Ramos (cell line): ENCODE results near the gene SRPRA.

Experiments used
- in situ Hi-C: fragments of 300-500 bp; cut with MboI; formaldehyde crosslinking; loops from one replicate; pipeline ENCODE4 v1.14.3; 2022; ENCODE audit warnings: low sequenced_read_pairs; ENCODE audit not compliant: unreplicated experiment

The SRPRA gene

DNA sequence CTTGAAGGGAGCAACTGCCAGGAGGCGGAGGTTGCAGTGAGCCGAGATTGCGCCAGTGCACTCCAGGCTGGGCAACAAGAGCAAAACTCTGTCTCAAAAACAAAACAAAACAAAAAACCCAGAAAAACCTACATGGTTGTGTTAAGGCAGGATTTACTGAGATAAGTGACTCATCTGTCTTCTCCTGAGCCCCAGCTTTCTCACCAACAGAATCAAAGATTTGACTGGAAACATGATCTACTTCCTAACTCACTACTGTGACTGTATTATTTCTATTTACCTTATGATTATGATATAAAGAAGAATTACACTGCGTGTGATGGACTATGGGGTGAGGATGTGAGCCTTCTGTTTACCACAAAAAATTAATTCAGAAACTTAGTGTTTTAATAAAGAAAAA is 35.3 kb downstream of the SRPRA start:
- in situ Hi-C loops = no loop called here

GRCh38 chr11:126232683-126233082 is 36.0 kb downstream of the SRPRA start:
- in situ Hi-C loops = no loop called here

GRCh38 chr11:126231725-126232459 is 36.8 kb downstream of the SRPRA start:
- in situ Hi-C loops = no loop called here

- in situ Hi-C loops = no loop called here
Measured at GRCh38 chr11:126229858-126230540, 38.7 kb downstream of the SRPRA start.

DNA sequence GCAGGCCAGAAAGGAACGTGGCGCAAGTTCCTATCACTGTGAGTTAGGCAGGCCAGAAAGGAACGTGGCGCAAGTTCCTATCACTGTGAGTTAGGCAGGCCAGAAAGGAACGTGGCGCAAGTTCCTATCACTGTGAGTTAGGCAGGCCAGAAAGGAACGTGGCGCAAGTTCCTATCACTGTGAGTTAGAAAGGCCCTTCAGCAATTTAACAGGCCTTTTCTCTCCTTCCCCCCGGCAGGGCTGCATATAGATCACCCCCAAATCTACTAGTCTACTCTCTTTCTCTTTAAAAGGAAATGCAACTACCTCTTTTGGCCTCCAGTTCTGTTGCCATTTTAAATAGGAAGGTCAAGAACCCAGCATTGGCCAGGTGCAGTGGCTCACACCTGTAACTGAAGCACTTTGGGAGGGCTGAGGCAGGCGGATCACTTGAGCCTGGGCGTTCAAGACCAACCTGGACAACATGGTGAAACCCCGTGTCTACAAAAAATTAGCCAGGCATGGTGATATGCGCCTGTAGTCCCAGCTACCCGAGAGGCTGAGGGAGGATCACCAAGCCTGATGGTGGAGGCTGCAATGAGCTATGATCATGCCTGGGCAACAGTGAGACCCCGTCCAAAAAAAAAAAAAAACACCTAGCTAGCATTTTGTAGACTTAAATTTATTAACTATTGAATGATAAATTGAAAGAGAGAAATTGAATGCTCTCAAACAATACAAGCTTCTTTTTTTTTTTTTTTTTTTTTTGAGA is 42.2 kb downstream of the SRPRA start:
- in situ Hi-C loops = no loop called here

DNA sequence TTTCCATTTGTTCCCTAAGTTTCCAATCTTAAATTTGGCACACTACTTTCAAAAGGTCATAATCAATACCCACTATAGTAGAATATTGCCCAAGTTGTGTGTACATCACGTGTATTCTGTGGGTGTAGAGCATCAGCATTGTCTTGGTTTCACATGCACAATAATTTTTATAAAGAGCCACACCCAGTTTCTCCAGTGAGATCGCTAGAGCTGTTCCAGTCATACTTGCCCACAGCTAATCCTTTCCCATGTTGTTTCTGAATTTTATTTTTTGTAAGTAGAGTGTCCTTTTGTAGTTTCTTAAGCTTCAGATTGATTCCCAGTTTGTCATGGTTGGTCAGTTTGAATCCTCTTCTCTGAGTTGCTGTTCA is 43.4 kb downstream of the SRPRA start:
- in situ Hi-C loops = no loop called here

DNA sequence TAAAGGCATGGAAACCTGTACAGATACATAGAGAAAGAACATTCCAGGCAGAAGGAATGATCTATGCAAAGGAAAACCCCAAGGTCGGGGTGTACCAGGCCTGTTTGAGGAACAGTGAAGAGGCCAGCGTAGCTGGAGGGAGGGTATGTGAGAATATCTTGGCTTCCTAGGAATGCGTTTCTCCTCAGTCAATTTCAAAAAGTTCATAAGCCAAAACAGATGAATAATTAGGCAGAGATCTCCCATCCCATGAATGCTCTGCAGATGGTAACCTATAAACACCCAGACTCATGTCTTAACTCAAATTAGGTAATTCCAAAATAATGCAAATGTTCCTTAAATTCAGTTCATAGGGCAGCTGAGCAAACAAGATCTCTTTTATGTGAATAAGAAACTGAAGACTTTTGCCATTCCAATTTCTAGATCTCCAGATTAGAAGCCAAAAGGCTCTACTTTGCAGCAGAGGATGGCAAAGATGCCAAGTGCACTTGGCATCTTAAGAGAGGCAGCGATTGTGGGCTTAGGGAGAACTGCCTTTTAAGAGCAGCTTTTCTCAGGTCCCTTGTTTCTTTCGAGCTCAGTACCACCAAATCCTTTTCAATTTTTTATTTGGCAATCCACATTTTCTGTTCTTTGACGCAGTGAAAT is 43.9 kb downstream of the SRPRA start:
- in situ Hi-C loops = loop anchor here (25.0 kb wide), 1 partner anchor 612 kb away; no protein-coding TSS in a partner anchor

DNA sequence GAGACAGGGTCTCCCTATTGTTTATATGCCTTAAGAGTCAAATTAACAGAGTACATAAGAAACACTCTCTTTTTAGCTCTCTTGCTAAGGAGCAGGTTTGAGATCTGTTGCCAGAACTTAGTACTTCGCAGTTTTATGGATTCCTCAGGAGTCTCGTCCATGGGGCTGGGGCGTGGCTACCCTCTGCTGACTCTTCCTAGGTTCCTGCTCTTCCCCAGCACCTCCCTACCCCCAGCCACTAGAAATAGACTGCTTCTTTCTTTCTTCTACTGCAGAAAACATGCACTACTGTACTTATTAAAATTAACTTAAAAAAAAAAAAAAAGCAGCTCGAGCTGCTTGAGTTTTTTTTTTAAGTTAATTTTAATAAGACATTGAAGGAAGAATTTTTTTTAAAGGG is 49.1 kb downstream of the SRPRA start:
- in situ Hi-C loops = loop anchor here (25.0 kb wide), 1 partner anchor 607 kb away; no protein-coding TSS in a partner anchor

- in situ Hi-C loops = loop anchor here (25.0 kb wide), 1 partner anchor 605 kb away; no protein-coding TSS in a partner anchor
Measured at GRCh38 chr11:126217491-126217890, 51.2 kb downstream of the SRPRA start.

GRCh38 chr11:126216526-126217305 is 52.0 kb downstream of the SRPRA start:
- in situ Hi-C loops = loop anchor here (25.0 kb wide), 1 partner anchor 604 kb away; no protein-coding TSS in a partner anchor

DNA sequence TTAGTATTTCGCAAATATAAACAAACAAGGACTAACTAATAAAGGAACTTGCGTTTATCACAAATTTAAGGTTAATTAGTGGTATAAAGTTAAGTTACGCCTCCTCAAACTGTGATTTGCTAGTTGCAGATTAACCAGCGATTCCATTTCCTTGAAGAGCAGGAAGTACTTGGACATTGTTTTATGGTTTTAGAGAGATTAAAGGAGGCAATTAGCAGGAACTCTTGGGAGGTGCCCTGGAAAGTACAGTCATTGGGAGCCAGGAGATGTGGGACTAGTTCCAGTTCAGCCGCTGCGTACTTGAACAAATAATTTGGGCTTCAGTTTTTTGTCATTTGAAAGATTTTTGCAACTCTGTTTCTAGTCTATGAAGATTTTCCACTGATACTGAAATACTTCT is 53.9 kb downstream of the SRPRA start:
- in situ Hi-C loops = loop anchor here (25.0 kb wide), 1 partner anchor 603 kb away; no protein-coding TSS in a partner anchor

GRCh38 chr11:126214441-126214840 is 54.3 kb downstream of the SRPRA start:
- in situ Hi-C loops = loop anchor here (25.0 kb wide), 1 partner anchor 602 kb away; no protein-coding TSS in a partner anchor
